SKM-1 (cell line): Measurements from ENCODE around the gene MST1.
A peak's percentile ranks its signal among the peaks of the same experiment; 100 is the strongest.

ENCODE experiments used
- DNase-seq: peaks from one replicate; lab custom pipeline; 2025; ENCODE audit not compliant: unreplicated experiment; lab: John Stamatoyannopoulos, UW

MST1 gene

GRCh38 chr3:49689046-49689907 lies at the start of gene MST1, which contains the start of gene RNF123:
MST1 (minus strand) TSS chr3:49689474; CDS start chr3:49688691, 783 bp downstream.
RNF123 (plus strand) TSS chr3:49689557; CDS start chr3:49691166, 1,609 bp downstream.
- no peak for DNase-seq

GRCh38 chr3:49738067-49738713 lies 48.9 kb upstream of the MST1 start:
- no peak for DNase-seq

GRCh38 chr3:49734752-49735151 lies 45.5 kb upstream of the MST1 start:
- DNase-seq: no peak

GRCh38 chr3:49733551-49733950 lies 44.3 kb upstream of the MST1 start:
- no peak for DNase-seq

GRCh38 chr3:49732597-49732996 lies 43.3 kb upstream of the MST1 start:
- no peak for DNase-seq

- DNase-seq: no peak
Measured at GRCh38 chr3:49729966-49730609, 40.8 kb upstream of the MST1 start.

GRCh38 chr3:49727924-49728361 lies 38.7 kb upstream of the MST1 start:
- DNase-seq: no peak

GRCh38 chr3:49727154-49727923 lies 38.1 kb upstream of the MST1 start:
- DNase-seq: no peak

- DNase-seq: no peak
Measured at GRCh38 chr3:49725906-49726681, 36.8 kb upstream of the MST1 start.

GRCh38 chr3:49724586-49724985 lies 35.3 kb upstream of the MST1 start:
- DNase-seq: no peak

GRCh38 chr3:49723628-49724551 lies 34.6 kb upstream of the MST1 start, which contains the start of gene GMPPB:
GMPPB (minus strand) TSS chr3:49723951; CDS start chr3:49723726, 225 bp downstream.
- peak; percentile 81 for DNase-seq

GRCh38 chr3:49723296-49723627 lies 34.0 kb upstream of the MST1 start:
- no peak for DNase-seq

- DNase-seq: no peak
Measured at GRCh38 chr3:49722896-49723295, 33.6 kb upstream of the MST1 start.

GRCh38 chr3:49721896-49722781 lies 32.9 kb upstream of the MST1 start:
- DNase-seq: no peak

GRCh38 chr3:49721596-49721895 lies 32.3 kb upstream of the MST1 start:
- no peak for DNase-seq

- no peak for DNase-seq
Measured at GRCh38 chr3:49720855-49721595, 31.8 kb upstream of the MST1 start.

- DNase-seq: peak; percentile 41
Measured at GRCh38 chr3:49719214-49719884, 30.1 kb upstream of the MST1 start, which contains the start of gene AMIGO3. AMIGO3 (minus strand) TSS chr3:49719684; CDS start chr3:49719465, 219 bp downstream.
